Upper lobe of left lung (tissue), 6 donors: ENCODE results near the gene SHLD2. TPM values are rescaled to one million over a fixed set of nuclear protein-coding genes. Genes with fewer than 3 reads are reported as not detected.
"Not testable (repeated sequence)": the region's sequence is repeated elsewhere in the genome, so short reads cannot be mapped to it uniquely, and the experiment has no call there.

Experiments used
- ATAC-seq, 2 donors: fragments of 200-7000 bp; cut with Tn5 transposase; one replicate each; pipeline ENCODE4 v1.9.1; 2022; ENCODE audit warnings: mild to moderate bottlenecking in 2 of 2, moderate library complexity in 2 of 2; ENCODE audit not compliant: low FRiP score in 2 of 2
- DNase-seq, 2 donors: peaks; one replicate each; pipeline ENCODE4 v3.0.0-alpha.2; 2019 to 2020
- H3K27ac ChIP-seq, 4 donors: fragments of 200-600 bp; sonication (generic); one replicate each; pipeline ENCODE4 v1.5.1; 2016 to 2019
- H3K27me3 ChIP-seq, 4 donors: fragments of 200-600 bp; sonication (generic); one replicate each; pipeline ENCODE4 v1.5.1; 2017 to 2019
- H3K36me3 ChIP-seq, 4 donors: fragments of 200-600 bp; sonication (generic); one replicate each; pipeline ENCODE4 v1.5.1; 2016 to 2019
- H3K4me1 ChIP-seq, 4 donors: fragments of 200-600 bp; sonication (generic); one replicate each; pipeline ENCODE4 v1.5.1; 2018 to 2019
- H3K4me3 ChIP-seq, 4 donors: fragments of 200-600 bp; sonication (generic); one replicate each; pipeline ENCODE4 v1.5.1; 2017 to 2019; ENCODE audit warnings: mild to moderate bottlenecking in 2 of 4, moderate library complexity in 1 of 4
- H3K9me3 ChIP-seq, 4 donors: fragments of 200-600 bp; sonication (generic); one replicate each; pipeline ENCODE4 v1.5.1; 2018 to 2019
- CTCF ChIP-seq, 6 experiments: fragments of 450-650 bp in 4 of 6; fragments of 200-600 bp in 2 of 6; sonication (generic) in 2 of 6; IDR thresholded peaks; one replicate each; pipeline ENCODE4 v1.5.1; 2016 to 2019; ENCODE audit warnings: antibody characterized with exemption in 6 of 6
- EP300 ChIP-seq, 4 donors: sonication (generic); formaldehyde crosslinking; IDR thresholded peaks; one replicate each; pipeline ENCODE4 v1.5.1; 2017; ENCODE audit warnings: antibody characterized with exemption in 4 of 4, control low read depth in 2 of 4
- POLR2A ChIP-seq, 4 donors: fragments of 450-650 bp; IDR thresholded peaks; one replicate each; pipeline ENCODE4 v1.5.1; 2016 to 2017; ENCODE audit warnings: antibody characterized with exemption in 4 of 4, mild to moderate bottlenecking in 2 of 4
- POLR2AphosphoS5 ChIP-seq, 2 donors: sonication (generic); formaldehyde crosslinking; IDR thresholded peaks; one replicate each; pipeline ENCODE4 v1.5.1; 2017; ENCODE audit warnings: antibody characterized with exemption in 2 of 2
- WGBS, 2 donors: methylation state at CpG; one replicate each; pipeline ENCODE4 v1.1.5; 2017 to 2018; 5-methylcytosine and 5-hydroxymethylcytosine counted together
- total RNA-seq, 6 donors: library from RNA; depleted of rRNA in 4 of 6; stranded (reverse); fragments of >200 nt in 4 of 6; gene quantifications; one replicate each; pipeline versions ENCODE4 v1.1.0 to v1.2.1, GENCODE V29; 2016 to 2021
- donor health status: DM: no; HTN: no; CAD: no; lungs with moderate emphysema.
- donor health status: DM: no; HTN: yes; CAD: no; lungs with severe emphysema.

Gene SHLD2
- total RNA-seq, 6 donors from 2014 or later = 19.8 to 38.7 (median 26.4) TPM

- no peaks in the 10 kb centered on the region for H3K4me1 ChIP-seq
- ATAC-seq (no peak), DNase-seq (no peak)
- H3K27me3 ChIP-seq = no peaks in the 10 kb centered on the region
- TF ChIP-seq POLR2A (IDR thresholded peaks at IDR 0.05) (no peak), EP300 (IDR thresholded peaks at IDR 0.05) (no peak), CTCF (IDR thresholded peaks at IDR 0.05) (no peak), POLR2AphosphoS5 (IDR thresholded peaks at IDR 0.05) (no peak)
- no peak overlapping the region for H3K4me3 ChIP-seq
- peaks cover 25 to 97% (median 69%) of the 10 kb centered on the region in 4 donors for H3K36me3 ChIP-seq
- H3K27ac ChIP-seq = no peak overlapping the region
- H3K9me3 ChIP-seq = no peaks in the 10 kb centered on the region
- WGBS, 2 donors = 83 to 84% methylated on average over 5 of the region's 5 CpGs
Observed at GRCh38 chr10:87064651-87065050, 30.4 kb upstream of the SHLD2 start.

DNA sequence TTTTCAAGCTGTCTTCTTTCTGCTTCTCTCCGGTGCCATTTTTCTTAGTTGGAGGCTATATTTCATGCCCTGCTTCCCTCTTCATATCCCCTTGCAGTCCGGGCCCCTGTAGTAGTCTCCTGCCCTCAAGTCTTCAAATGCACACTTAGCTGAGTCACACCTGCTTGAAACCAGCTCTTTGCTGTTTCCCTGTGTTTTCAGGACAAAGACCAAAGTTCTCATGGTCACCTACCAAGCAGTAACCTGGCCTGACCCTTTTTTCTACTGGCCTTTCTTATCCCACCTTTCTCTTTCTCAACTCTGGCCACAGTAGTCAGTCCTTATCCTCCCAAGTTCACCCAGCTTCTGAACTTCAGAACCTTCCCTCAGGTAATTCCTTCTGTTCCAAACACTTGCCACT, 28.8 kb upstream of the SHLD2 start:
- no peak overlapping the region for H3K4me3 ChIP-seq
- TF ChIP-seq POLR2A (IDR thresholded peaks at IDR 0.05) = no peak
- TF ChIP-seq EP300 (IDR thresholded peaks at IDR 0.05) = no peak
- TF ChIP-seq CTCF (IDR thresholded peaks at IDR 0.05) = no peak
- TF ChIP-seq POLR2AphosphoS5 (IDR thresholded peaks at IDR 0.05) = no peak

DNA sequence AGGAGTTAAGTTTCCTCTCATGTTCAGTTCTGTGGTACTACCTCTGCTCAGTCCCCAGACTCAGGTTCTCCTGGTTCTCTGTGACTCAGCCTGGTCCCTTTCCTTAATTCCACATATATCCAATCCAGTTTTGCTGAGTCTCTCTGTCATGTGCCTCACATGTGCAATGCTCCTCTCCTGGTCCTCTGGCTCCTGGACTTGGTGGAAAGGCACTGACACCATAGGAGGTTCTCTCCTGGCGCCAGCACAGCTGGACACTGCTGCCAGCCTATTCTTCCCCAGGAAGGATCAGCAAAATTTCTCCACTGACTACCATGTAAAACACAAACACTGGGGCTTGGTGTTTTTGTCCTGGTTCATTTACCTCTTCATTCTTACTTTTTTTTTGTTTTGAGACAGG, 28.1 kb upstream of the SHLD2 start:
- Histone ChIP-seq H3K27ac (no peak overlapping the region), H3K4me1 (no peaks in the 10 kb centered on the region), H3K9me3 (no peaks in the 10 kb centered on the region), H3K4me3 (no peak overlapping the region), H3K36me3 (peaks cover 15 to 96% (median 62%) of the 10 kb centered on the region in 4 donors), H3K27me3 (no peaks in the 10 kb centered on the region)
- no peak for ATAC-seq
- TF ChIP-seq CTCF (IDR thresholded peaks at IDR 0.05) (no peak), EP300 (IDR thresholded peaks at IDR 0.05) (no peak), POLR2AphosphoS5 (IDR thresholded peaks at IDR 0.05) (no peak), POLR2A (IDR thresholded peaks at IDR 0.05) (no peak)
- DNase-seq = no peak
- WGBS, 2 donors = 100% methylated on average over 1 of the region's 1 CpG

More for the DNA sequence above, 28.8 kb upstream of the SHLD2 start:
- ATAC-seq (no peak), DNase-seq (no peak)
- H3K27ac ChIP-seq = no peak overlapping the region
- no peaks in the 10 kb centered on the region for H3K27me3 ChIP-seq
- H3K9me3 ChIP-seq = no peaks in the 10 kb centered on the region
- H3K4me1 ChIP-seq = no peaks in the 10 kb centered on the region
- 94 to 98% methylated on average over 2 of the region's 2 CpGs for WGBS, 2 donors
- peaks cover 22 to 97% (median 68%) of the 10 kb centered on the region in 4 donors for H3K36me3 ChIP-seq

DNA sequence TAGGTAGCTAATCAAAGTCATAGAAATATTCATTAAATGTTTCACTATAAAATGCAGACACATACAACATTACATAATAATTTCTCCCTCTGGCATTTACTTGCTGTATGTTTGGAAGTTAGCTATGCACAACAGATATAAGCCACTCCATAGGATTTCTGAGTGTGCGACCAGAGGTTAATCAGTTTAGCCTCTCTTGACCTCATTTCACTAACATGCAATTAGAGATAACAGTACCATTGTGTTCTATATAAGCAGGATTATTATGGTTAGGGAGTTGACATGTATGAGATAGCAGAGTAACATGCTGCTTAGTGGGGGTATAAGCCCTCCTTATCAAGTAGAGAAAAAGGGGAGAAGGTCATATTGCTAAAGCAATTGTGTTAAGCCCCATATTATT, 26.7 kb upstream of the SHLD2 start:
- Histone ChIP-seq H3K27ac (no peak overlapping the region), H3K4me1 (no peaks in the 10 kb centered on the region), H3K27me3 (no peaks in the 10 kb centered on the region), H3K4me3 (no peak overlapping the region), H3K9me3 (no peaks in the 10 kb centered on the region), H3K36me3 (peaks cover 10 to 96% (median 57%) of the 10 kb centered on the region in 4 donors)
- DNase-seq = no peak
- TF ChIP-seq EP300 (IDR thresholded peaks at IDR 0.05) = no peak
- TF ChIP-seq POLR2AphosphoS5 (IDR thresholded peaks at IDR 0.05) = no peak
- no peak for TF ChIP-seq POLR2A (IDR thresholded peaks at IDR 0.05)
- TF ChIP-seq CTCF (IDR thresholded peaks at IDR 0.05) = no peak
- WGBS, 2 donors = 89 to 100% methylated on average over 1 of the region's 1 CpG
- no peak for ATAC-seq

- Histone ChIP-seq H3K4me3 (no peak overlapping the region), H3K27ac (no peak overlapping the region), H3K36me3 (peaks cover 9 to 81% (median 41%) of the 10 kb centered on the region in 4 donors), H3K9me3 (no peaks in the 10 kb centered on the region), H3K4me1 (no peaks in the 10 kb centered on the region), H3K27me3 (no peaks in the 10 kb centered on the region)
- DNase-seq = no peak
- 81 to 93% methylated on average over 2 of the region's 2 CpGs for WGBS, 2 donors
- ATAC-seq = no peak
- TF ChIP-seq EP300 (IDR thresholded peaks at IDR 0.05) = no peak
Observed at GRCh38 chr10:87072449-87072848, 22.6 kb upstream of the SHLD2 start.

GRCh38 chr10:87076421-87076820, 18.6 kb upstream of the SHLD2 start:
- H3K9me3 ChIP-seq, H3K27ac ChIP-seq, H3K4me1 ChIP-seq, ATAC-seq, H3K27me3 ChIP-seq, DNase-seq, H3K4me3 ChIP-seq: not testable (repeated sequence)
- WGBS, 2 donors = 81 to 85% methylated on average over 2 of the region's 2 CpGs
- H3K36me3 ChIP-seq = peaks cover 0 to 44% (median 13%) of the 10 kb centered on the region in 4 donors
